Mesenchymal stem cell (in vitro differentiated cells and primary cell): ENCODE measurements around the gene AP1S1.
A peak's percentile ranks its signal among the peaks of the same experiment; 100 is the strongest.

Experiments
- DNase-seq: peaks from one replicate; pipeline ENCODE4 v3.0.0-alpha.2; 2013
- H2AFZ ChIP-seq: one replicate; pipeline ENCODE4 v1.6.1; 2013; ENCODE audit warnings: low read depth, mild to moderate bottlenecking, control low read depth, inconsistent platforms, low read length, moderate library complexity
- H2AK5ac ChIP-seq: 2 replicates; pipeline ENCODE4 v1.6.1; 2013; ENCODE audit warnings: low read length, moderate library complexity, mild to moderate bottlenecking, inconsistent platforms; ENCODE audit not compliant: severe bottlenecking
- H2BK120ac ChIP-seq: one replicate; pipeline ENCODE4 v1.6.1; 2013; ENCODE audit warnings: low read depth, mild to moderate bottlenecking, inconsistent platforms, low read length, moderate library complexity
- H2BK12ac ChIP-seq, 2 experiments: one replicate each; pipeline ENCODE4 v1.6.1; 2013; ENCODE audit warnings: inconsistent platforms in 2 of 2, low read length in 2 of 2, mild to moderate bottlenecking in 2 of 2, moderate library complexity in 2 of 2, control low read depth in 1 of 2
- H2BK15ac ChIP-seq: one replicate; pipeline ENCODE4 v1.6.1; 2013; ENCODE audit warnings: mild to moderate bottlenecking, low read depth, inconsistent platforms; ENCODE audit not compliant: poor library complexity, severe bottlenecking
- H2BK5ac ChIP-seq: 2 replicates; pipeline ENCODE4 v1.6.1; 2013; ENCODE audit warnings: low read depth, mild to moderate bottlenecking, low read length, control low read depth, inconsistent platforms; ENCODE audit not compliant: poor library complexity, severe bottlenecking
- H3K14ac ChIP-seq, 2 experiments: one replicate each; pipeline ENCODE4 v1.6.1; 2013; ENCODE audit warnings: inconsistent platforms in 2 of 2, low read length in 2 of 2, control low read depth in 1 of 2, mild to moderate bottlenecking in 1 of 2, moderate library complexity in 1 of 2
- H3K18ac ChIP-seq, 2 experiments: one replicate each; pipeline ENCODE4 v1.6.1; 2013; ENCODE audit warnings: inconsistent platforms in 2 of 2, low read length in 2 of 2, control low read depth in 1 of 2, low read depth in 1 of 2, mild to moderate bottlenecking in 1 of 2
- H3K23ac ChIP-seq, 2 experiments: one replicate each; pipeline ENCODE4 v1.6.1; 2013; ENCODE audit warnings: inconsistent platforms in 2 of 2, low read length in 2 of 2, mild to moderate bottlenecking in 2 of 2, moderate library complexity in 2 of 2, control low read depth in 1 of 2
- H3K27ac ChIP-seq: 2 replicates; pipeline ENCODE4 v1.5.1; 2013; ENCODE audit warnings: mild to moderate bottlenecking, moderate library complexity, low read length, control low read depth, inconsistent platforms; ENCODE audit not compliant: poor library complexity, severe bottlenecking
- H3K27me3 ChIP-seq, 2 experiments: 2 replicates each; pipeline versions ENCODE4 v1.6.1 to v1.7.0; 2013; ENCODE audit warnings: low read length in 2 of 2, mild to moderate bottlenecking in 2 of 2, moderate library complexity in 2 of 2, control low read depth in 1 of 2, inconsistent platforms in 1 of 2; ENCODE audit not compliant: control insufficient read depth in 1 of 2, insufficient read depth in 1 of 2
- H3K36me3 ChIP-seq, 2 experiments: 2 replicates each; pipeline versions ENCODE4 v1.6.1 to v1.7.0; 2013; ENCODE audit warnings: low read length in 2 of 2, control low read depth in 1 of 2, inconsistent platforms in 1 of 2, low read depth in 1 of 2, mild to moderate bottlenecking in 1 of 2; ENCODE audit not compliant: insufficient read depth in 2 of 2, control insufficient read depth in 1 of 2
- H3K4ac ChIP-seq, 2 experiments: one replicate each; pipeline ENCODE4 v1.6.1; 2013; ENCODE audit warnings: inconsistent platforms in 2 of 2, low read length in 2 of 2, mild to moderate bottlenecking in 2 of 2, moderate library complexity in 2 of 2, control low read depth in 1 of 2, low read depth in 1 of 2
- H3K4me1 ChIP-seq: 2 replicates; pipeline ENCODE4 v1.6.1; 2013; ENCODE audit warnings: low read depth, low read length, control low read depth; ENCODE audit not compliant: control insufficient read depth, insufficient read depth
- H3K4me2 ChIP-seq: 2 replicates; pipeline ENCODE4 v1.6.1; 2013; ENCODE audit warnings: low read length, mild to moderate bottlenecking, inconsistent platforms; ENCODE audit not compliant: poor library complexity, severe bottlenecking
- H3K4me3 ChIP-seq, 2 experiments: 2 replicates each; pipeline versions ENCODE4 v1.5.1 to v1.7.0; 2013; ENCODE audit warnings: low read length in 2 of 2, mild to moderate bottlenecking in 2 of 2, control low read depth in 1 of 2, low read depth in 1 of 2; ENCODE audit not compliant: insufficient read depth in 1 of 2
- H3K79me1 ChIP-seq: replicated peaks from 2 replicates; pipeline ENCODE4 v1.6.1; 2013; ENCODE audit warnings: mild to moderate bottlenecking, control low read depth, low read length, inconsistent platforms; ENCODE audit not compliant: poor library complexity, severe bottlenecking
- H3K9ac ChIP-seq: 2 replicates; pipeline ENCODE4 v1.7.0; 2013; ENCODE audit warnings: mild to moderate bottlenecking, low read length, moderate library complexity
- H3K9me3 ChIP-seq: 2 replicates; pipeline ENCODE4 v1.7.0; 2013; ENCODE audit warnings: mild to moderate bottlenecking, low read length; ENCODE audit not compliant: control insufficient read depth
- H4K8ac ChIP-seq: one replicate; pipeline ENCODE4 v1.6.1; 2013; ENCODE audit warnings: inconsistent platforms, mild to moderate bottlenecking, low read length, moderate library complexity
- H4K91ac ChIP-seq: one replicate; pipeline ENCODE4 v1.6.1; 2013; ENCODE audit warnings: mild to moderate bottlenecking, low read length, inconsistent platforms
- WGBS: methylation state at CpG from one replicate; pipeline ENCODE4 v1.1.7; 2013; ENCODE audit warnings: mixed read lengths; 5-methylcytosine and 5-hydroxymethylcytosine counted together

AP1S1 gene

DNA sequence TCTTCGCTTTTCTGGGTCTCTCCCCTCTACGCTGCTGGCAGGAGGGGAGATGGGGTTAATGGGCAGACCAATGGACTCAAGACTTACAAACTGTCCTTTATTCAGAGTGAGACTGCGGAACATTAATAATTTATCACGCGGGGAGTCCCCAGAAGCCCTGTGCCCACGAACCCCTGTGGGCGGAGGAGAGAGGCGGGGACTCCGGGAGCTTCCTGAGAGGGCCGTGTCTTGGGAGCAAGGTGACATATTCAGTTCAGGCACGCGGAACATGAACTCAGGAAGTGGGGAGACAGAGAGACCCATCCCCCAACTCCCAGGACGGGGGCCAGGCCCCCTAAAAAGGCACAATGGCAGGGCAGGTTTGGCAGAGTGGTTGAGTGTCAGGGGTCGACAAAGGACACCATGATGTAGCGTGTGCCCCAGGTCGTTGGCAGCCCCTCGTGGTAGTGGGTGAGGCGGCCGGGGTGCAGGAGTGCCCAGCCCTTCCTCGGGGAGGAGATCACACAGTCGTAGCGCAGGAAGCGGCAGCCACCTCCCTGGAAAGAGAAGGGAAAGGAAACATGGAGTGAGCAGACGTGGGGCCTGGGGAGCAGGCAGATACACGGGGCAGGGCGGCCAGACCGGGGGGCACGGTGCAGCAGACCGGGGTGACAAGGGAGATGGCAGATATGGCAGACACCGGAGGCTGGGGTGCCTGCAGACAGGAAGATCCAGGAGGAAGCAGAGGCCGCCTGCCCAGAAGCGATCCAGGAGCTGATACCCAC is 51.8 kb downstream of the AP1S1 start:
- H3K4me1 ChIP-seq = peaks cover 21% of the 10 kb centered on the region
- no peak overlapping the region for H2BK15ac ChIP-seq
- H3K79me1 ChIP-seq = no peaks in the 10 kb centered on the region
- no peak overlapping the region for H3K23ac ChIP-seq
- H2BK5ac ChIP-seq = no peak overlapping the region
- no peak overlapping the region for H3K4ac ChIP-seq
- DNase-seq = no peak
- H3K9ac ChIP-seq = no peak overlapping the region
- no peak overlapping the region for H2BK120ac ChIP-seq
- no peak overlapping the region for H3K18ac ChIP-seq
- H3K4me2 ChIP-seq = no peak overlapping the region
- no peak overlapping the region for H4K91ac ChIP-seq
- peaks cover 28% of the 10 kb centered on the region in 2 experiments for H3K27me3 ChIP-seq
- H3K9me3 ChIP-seq = no peaks in the 10 kb centered on the region
- no peak overlapping the region for H2BK12ac ChIP-seq
- H3K14ac ChIP-seq = no peak overlapping the region
- no peak overlapping the region for H2AFZ ChIP-seq
- no peak overlapping the region for H2AK5ac ChIP-seq
- H3K4me3 ChIP-seq = no peak overlapping the region
- H3K36me3 ChIP-seq = peaks cover 47 to 48% of the 10 kb centered on the region in 2 experiments
- no peak overlapping the region for H4K8ac ChIP-seq
- 96% methylated on average over 32 of the region's 32 CpGs for WGBS
- no peak overlapping the region for H3K27ac ChIP-seq

- Histone ChIP-seq H3K4me2 (no peak overlapping the region), H2BK15ac (no peak overlapping the region), H3K4ac (no peak overlapping the region), H3K4me1 (peaks cover 18% of the 10 kb centered on the region), H3K9ac (no peak overlapping the region), H3K27me3 (peaks cover 22 to 23% of the 10 kb centered on the region in 2 experiments), H4K91ac (no peak overlapping the region), H2BK12ac (no peak overlapping the region), H2AK5ac (no peak overlapping the region), H3K79me1 (no peaks in the 10 kb centered on the region), H2AFZ (no peak overlapping the region), H3K27ac (no peak overlapping the region), H3K36me3 (peaks cover 52 to 54% of the 10 kb centered on the region in 2 experiments), H2BK120ac (no peak overlapping the region), H3K4me3 (no peak overlapping the region), H3K23ac (no peak overlapping the region), H4K8ac (no peak overlapping the region), H2BK5ac (no peak overlapping the region), H3K9me3 (no peaks in the 10 kb centered on the region), H3K18ac (no peak overlapping the region), H3K14ac (no peak overlapping the region)
- WGBS = 87% methylated on average over 19 of the region's 19 CpGs
- no peak for DNase-seq
Measured at GRCh38 chr7:101206665-101207042, 52.4 kb downstream of the AP1S1 start.

GRCh38 chr7:101207459-101207858 is 53.2 kb downstream of the AP1S1 start:
- H3K14ac ChIP-seq = no peak overlapping the region

GRCh38 chr7:101208794-101209193 is 54.5 kb downstream of the AP1S1 start:
- 96% methylated on average over 14 of the region's 14 CpGs for WGBS
- Histone ChIP-seq H3K27me3 (peaks cover under 1 to 1% of the 10 kb centered on the region in 2 experiments), H2BK5ac (no peak overlapping the region)

More at GRCh38 chr7:101207459-101207858, 53.2 kb downstream of the AP1S1 start:
- WGBS = 98% methylated on average over 17 of the region's 17 CpGs
- no peaks in the 10 kb centered on the region for H3K9me3 ChIP-seq
- peaks cover 10% of the 10 kb centered on the region for H3K4me1 ChIP-seq
- H3K27ac ChIP-seq = no peak overlapping the region
- no peak overlapping the region for H3K18ac ChIP-seq
- H4K91ac ChIP-seq = peak overlapping the region; percentile 15
- no peak overlapping the region for H2AFZ ChIP-seq
- H3K4ac ChIP-seq = no peak overlapping the region
- no peak for DNase-seq
- no peak overlapping the region for H3K4me2 ChIP-seq
- no peak overlapping the region for H2BK15ac ChIP-seq
- H2BK5ac ChIP-seq = no peak overlapping the region
- no peak overlapping the region for H2BK12ac ChIP-seq
- H3K36me3 ChIP-seq = peaks cover 60 to 62% of the 10 kb centered on the region in 2 experiments
- H3K79me1 ChIP-seq = no peaks in the 10 kb centered on the region
- no peak overlapping the region for H3K23ac ChIP-seq
- no peak overlapping the region for H2BK120ac ChIP-seq
- no peak overlapping the region for H3K9ac ChIP-seq
- no peak overlapping the region for H4K8ac ChIP-seq
- H2AK5ac ChIP-seq = no peak overlapping the region
- no peak overlapping the region for H3K4me3 ChIP-seq
- H3K27me3 ChIP-seq = peaks cover 14 to 15% of the 10 kb centered on the region in 2 experiments

More at GRCh38 chr7:101208794-101209193, 54.5 kb downstream of the AP1S1 start:
- H2BK120ac ChIP-seq = no peak overlapping the region
- no peak overlapping the region for H2AFZ ChIP-seq
- no peak overlapping the region for H3K14ac ChIP-seq
- peak overlapping the region in 1 of 2 experiments; percentile 43 for H3K23ac ChIP-seq
- no peak overlapping the region for H4K8ac ChIP-seq
- peaks cover 68 to 76% of the 10 kb centered on the region in 2 experiments for H3K36me3 ChIP-seq
- H3K18ac ChIP-seq = no peak overlapping the region
- H3K79me1 ChIP-seq = peaks cover 3% of the 10 kb centered on the region
- no peak overlapping the region for H2BK15ac ChIP-seq
- H3K4ac ChIP-seq = no peak overlapping the region
- H2BK12ac ChIP-seq = no peak overlapping the region
- H3K4me3 ChIP-seq = no peak overlapping the region
- peaks cover 10% of the 10 kb centered on the region for H3K4me1 ChIP-seq
- H3K4me2 ChIP-seq = no peak overlapping the region
- H4K91ac ChIP-seq = no peak overlapping the region
- H3K9ac ChIP-seq = no peak overlapping the region
- no peak overlapping the region for H2AK5ac ChIP-seq
- no peak overlapping the region for H3K27ac ChIP-seq
- no peaks in the 10 kb centered on the region for H3K9me3 ChIP-seq
- DNase-seq = no peak
